ENCODE data around the gene NPR3. TPM values are rescaled to one million over a fixed set of nuclear protein-coding genes. Genes with fewer than 3 reads are reported as not detected.

NPR3 gene
- total and polyA plus RNA-seq, 4 donors: 6.8 to 41.0 (median 14.0) TPM

DNA sequence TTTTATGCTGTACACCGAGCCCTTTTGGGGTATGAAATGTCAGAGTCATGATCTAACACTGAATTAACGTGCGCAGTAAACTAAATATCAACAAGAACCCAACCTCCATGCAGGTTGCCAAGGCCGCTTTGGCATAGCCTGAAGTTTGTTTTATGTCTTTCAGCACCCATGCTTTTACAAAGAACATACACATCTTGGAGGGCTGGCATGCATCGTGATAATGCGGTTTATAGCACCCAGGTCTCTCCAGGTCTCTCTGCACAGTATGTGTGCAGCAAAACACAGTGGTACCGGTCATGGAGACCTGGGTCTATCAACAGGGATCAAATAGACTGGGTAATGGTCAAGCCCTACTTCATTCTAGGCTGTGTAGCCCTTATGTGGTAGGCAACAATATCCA, 11.8 kb downstream of the NPR3 start:
- DNase-seq (ENCODE audit: low read depth in 4 of 6, low spot score in 6 of 6): no peak
- peaks cover 2% of the 10 kb centered on the region for H3K9me3 ChIP-seq (ENCODE audit: control insufficient read depth, insufficient read depth, low read length)
- H3K27ac ChIP-seq (ENCODE audit: low read depth, low read length): no peak overlapping the region
- no peaks in the 10 kb centered on the region for H3K27me3 ChIP-seq (ENCODE audit: control insufficient read depth, insufficient read depth, low read length)
- no peaks in the 10 kb centered on the region for H3K4me1 ChIP-seq (ENCODE audit: control insufficient read depth, insufficient read depth, low read length)
- H3K4me3 ChIP-seq (ENCODE audit: low read depth, low read length): no peak overlapping the region
- WGBS (ENCODE audit: insufficient coverage): 92% methylated on average over 4 of the region's 7 CpGs
- no peaks in the 10 kb centered on the region for H3K36me3 ChIP-seq (ENCODE audit: control insufficient read depth, insufficient read depth, low read length)

DNA sequence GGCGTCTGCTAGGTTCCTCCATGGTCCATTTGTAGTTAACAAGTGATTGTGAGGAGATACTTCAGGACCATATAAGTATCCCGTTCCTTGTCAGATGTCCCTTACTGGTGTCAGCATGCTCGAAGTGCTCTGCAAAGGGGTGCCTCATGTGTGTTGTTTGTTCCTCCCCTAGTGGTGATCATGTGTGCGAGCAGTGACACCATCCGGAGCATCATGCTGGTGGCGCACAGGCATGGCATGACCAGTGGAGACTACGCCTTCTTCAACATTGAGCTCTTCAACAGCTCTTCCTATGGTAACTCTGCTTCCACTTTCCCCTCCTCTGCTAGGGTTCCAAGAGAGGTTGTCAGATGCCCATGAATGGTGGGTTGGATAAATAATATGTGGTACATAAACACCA, 13.4 kb downstream of the NPR3 start:
- H3K27ac ChIP-seq (ENCODE audit: low read depth, low read length): no peak overlapping the region
- no peaks in the 10 kb centered on the region for H3K9me3 ChIP-seq (ENCODE audit: control insufficient read depth, insufficient read depth, low read length)
- no peak for DNase-seq (ENCODE audit: low read depth in 4 of 6, low spot score in 6 of 6)
- H3K4me3 ChIP-seq (ENCODE audit: low read depth, low read length): no peak overlapping the region
- no peaks in the 10 kb centered on the region for H3K36me3 ChIP-seq (ENCODE audit: control insufficient read depth, insufficient read depth, low read length)
- 96% methylated on average over 7 of the region's 7 CpGs for WGBS (ENCODE audit: insufficient coverage)
- no peaks in the 10 kb centered on the region for H3K4me1 ChIP-seq (ENCODE audit: control insufficient read depth, insufficient read depth, low read length)
- H3K27me3 ChIP-seq (ENCODE audit: control insufficient read depth, insufficient read depth, low read length): no peaks in the 10 kb centered on the region

DNA sequence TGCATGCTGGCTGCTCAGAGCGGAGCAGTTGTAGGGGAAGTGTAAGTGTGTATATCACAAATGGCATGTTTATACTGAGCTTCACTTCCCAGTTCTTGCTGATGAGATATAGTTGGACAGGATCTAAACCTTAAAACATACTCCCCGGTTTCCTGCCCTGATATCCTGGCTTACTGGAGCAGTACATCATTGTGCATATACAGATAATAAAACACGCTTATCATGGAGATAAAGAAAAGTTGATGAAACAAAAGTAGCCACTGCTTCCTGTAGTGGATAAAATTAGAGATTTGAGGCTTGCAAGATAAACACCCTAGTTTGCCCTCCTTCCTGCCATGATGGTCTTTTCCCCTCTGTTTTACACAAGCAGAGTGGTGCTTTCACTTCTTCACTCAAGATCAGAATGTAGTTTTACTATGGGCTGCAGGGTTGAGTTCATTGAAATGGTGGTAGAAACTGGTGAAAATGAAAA, 15.0 kb downstream of the NPR3 start:
- no CpG with 5 or more reads among the region's 3 CpGs for WGBS (ENCODE audit: insufficient coverage)
- no peaks in the 10 kb centered on the region for H3K36me3 ChIP-seq (ENCODE audit: control insufficient read depth, insufficient read depth, low read length)
- no peaks in the 10 kb centered on the region for H3K9me3 ChIP-seq (ENCODE audit: control insufficient read depth, insufficient read depth, low read length)
- H3K4me3 ChIP-seq (ENCODE audit: low read depth, low read length): no peak overlapping the region
- H3K27me3 ChIP-seq (ENCODE audit: control insufficient read depth, insufficient read depth, low read length): no peaks in the 10 kb centered on the region
- no peaks in the 10 kb centered on the region for H3K4me1 ChIP-seq (ENCODE audit: control insufficient read depth, insufficient read depth, low read length)
- no peak overlapping the region for H3K27ac ChIP-seq (ENCODE audit: low read depth, low read length)
- no peak for DNase-seq (ENCODE audit: low read depth in 4 of 6, low spot score in 6 of 6)

DNA sequence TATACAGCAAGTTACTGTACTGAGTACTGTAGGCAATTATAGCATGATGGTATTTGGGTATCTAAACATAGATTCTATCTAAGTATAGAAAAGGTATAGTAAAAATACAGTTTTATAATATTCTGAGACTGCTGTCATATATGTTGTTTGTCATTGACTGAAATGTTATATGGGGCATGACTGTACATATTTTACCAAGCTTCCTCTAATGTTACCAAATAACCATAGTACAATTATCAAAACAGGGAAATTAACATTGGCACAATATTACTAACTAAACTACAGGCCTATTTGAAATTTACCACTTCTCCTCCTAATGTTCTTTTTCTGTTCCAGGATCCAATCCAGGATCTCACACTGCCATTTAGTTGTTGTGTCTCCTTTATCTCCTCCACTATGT, 18.5 kb downstream of the NPR3 start:
- H3K36me3 ChIP-seq (ENCODE audit: control insufficient read depth, insufficient read depth, low read length): no peaks in the 10 kb centered on the region
- H3K27me3 ChIP-seq (ENCODE audit: control insufficient read depth, insufficient read depth, low read length): no peaks in the 10 kb centered on the region
- no peaks in the 10 kb centered on the region for H3K4me1 ChIP-seq (ENCODE audit: control insufficient read depth, insufficient read depth, low read length)
- no peak for DNase-seq (ENCODE audit: low read depth in 4 of 6, low spot score in 6 of 6)
- H3K9me3 ChIP-seq (ENCODE audit: control insufficient read depth, insufficient read depth, low read length): no peaks in the 10 kb centered on the region
- H3K27ac ChIP-seq (ENCODE audit: low read depth, low read length): no peak overlapping the region
- no peak overlapping the region for H3K4me3 ChIP-seq (ENCODE audit: low read depth, low read length)

DNA sequence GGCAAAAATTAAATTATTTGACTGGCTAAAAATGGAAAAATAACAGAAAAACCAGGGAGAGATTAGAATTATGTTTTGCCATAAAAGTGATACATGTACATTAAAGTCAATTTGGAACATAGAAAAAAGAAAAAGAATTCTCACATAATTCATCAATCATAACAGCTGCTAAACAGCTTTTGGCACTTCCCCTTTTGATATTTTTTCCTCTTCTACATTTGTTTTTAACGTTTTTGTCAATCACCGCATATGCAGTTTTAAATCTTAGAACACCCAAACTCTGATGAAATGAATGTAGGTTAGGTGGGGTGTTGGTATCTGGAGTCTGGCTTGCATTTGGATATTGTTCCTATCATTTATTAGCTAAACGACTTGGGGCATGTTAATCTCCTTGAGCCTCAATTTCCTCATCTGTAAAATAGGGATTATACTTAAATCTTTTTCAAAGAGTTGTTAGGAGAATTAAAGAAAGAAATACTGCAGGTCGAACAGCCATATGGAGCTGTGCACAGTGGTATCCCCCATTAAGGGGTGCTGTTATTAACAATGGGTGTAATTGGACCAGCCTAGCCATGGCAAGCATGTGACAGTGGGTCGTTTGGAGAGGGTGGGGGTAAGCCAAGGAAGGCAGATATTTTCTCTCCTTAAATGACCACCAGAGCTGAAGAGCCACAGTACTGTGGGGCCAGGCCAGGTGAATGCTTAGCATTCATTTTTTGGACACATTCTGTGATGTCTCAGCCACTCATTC, 22.6 kb downstream of the NPR3 start:
- H3K27ac ChIP-seq (ENCODE audit: low read depth, low read length): no peak overlapping the region
- no peaks in the 10 kb centered on the region for H3K9me3 ChIP-seq (ENCODE audit: control insufficient read depth, insufficient read depth, low read length)
- no peaks in the 10 kb centered on the region for H3K4me1 ChIP-seq (ENCODE audit: control insufficient read depth, insufficient read depth, low read length)
- no peaks in the 10 kb centered on the region for H3K27me3 ChIP-seq (ENCODE audit: control insufficient read depth, insufficient read depth, low read length)
- no peaks in the 10 kb centered on the region for H3K36me3 ChIP-seq (ENCODE audit: control insufficient read depth, insufficient read depth, low read length)
- H3K4me3 ChIP-seq (ENCODE audit: low read depth, low read length): no peak overlapping the region
- 88% methylated on average over 1 of the region's 5 CpGs for WGBS (ENCODE audit: insufficient coverage)
- no peak for DNase-seq (ENCODE audit: low read depth in 4 of 6, low spot score in 6 of 6)

DNA sequence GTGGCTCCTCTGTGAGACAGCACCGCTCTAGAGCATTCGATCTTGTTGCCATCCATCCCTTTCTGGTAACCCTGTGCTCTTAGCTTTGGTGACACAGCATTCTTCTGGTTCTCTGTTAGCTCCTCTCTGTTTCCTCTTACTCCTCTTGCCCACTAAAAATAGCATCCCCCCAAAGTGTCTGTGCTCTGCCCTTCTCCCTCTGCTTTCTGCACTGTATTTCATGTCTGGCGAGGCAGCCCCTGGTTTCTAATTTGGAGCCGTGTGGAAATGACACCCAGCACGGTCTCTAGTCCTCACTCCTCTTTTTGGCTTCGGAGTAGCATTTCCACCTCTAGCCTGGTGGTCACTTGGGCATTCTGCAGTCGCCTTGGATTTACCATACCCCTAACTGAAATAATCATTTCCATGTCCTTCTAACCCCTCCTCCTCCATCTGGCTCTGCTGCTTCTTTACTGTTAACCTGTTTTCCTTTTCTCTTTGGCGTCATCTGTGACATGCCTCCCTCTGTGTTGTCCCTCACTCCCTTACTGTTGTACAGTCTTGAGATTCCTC, 23.8 kb downstream of the NPR3 start:
- Histone ChIP-seq H3K36me3 (ENCODE audit: control insufficient read depth, insufficient read depth, low read length) (no peaks in the 10 kb centered on the region), H3K27ac (ENCODE audit: low read depth, low read length) (no peak overlapping the region), H3K4me1 (ENCODE audit: control insufficient read depth, insufficient read depth, low read length) (no peaks in the 10 kb centered on the region), H3K4me3 (ENCODE audit: low read depth, low read length) (no peak overlapping the region), H3K9me3 (ENCODE audit: control insufficient read depth, insufficient read depth, low read length) (no peaks in the 10 kb centered on the region), H3K27me3 (ENCODE audit: control insufficient read depth, insufficient read depth, low read length) (no peaks in the 10 kb centered on the region)
- WGBS (ENCODE audit: insufficient coverage): 76% methylated on average over 8 of the region's 8 CpGs
- DNase-seq (ENCODE audit: low read depth in 4 of 6, low spot score in 6 of 6): no peak

DNA sequence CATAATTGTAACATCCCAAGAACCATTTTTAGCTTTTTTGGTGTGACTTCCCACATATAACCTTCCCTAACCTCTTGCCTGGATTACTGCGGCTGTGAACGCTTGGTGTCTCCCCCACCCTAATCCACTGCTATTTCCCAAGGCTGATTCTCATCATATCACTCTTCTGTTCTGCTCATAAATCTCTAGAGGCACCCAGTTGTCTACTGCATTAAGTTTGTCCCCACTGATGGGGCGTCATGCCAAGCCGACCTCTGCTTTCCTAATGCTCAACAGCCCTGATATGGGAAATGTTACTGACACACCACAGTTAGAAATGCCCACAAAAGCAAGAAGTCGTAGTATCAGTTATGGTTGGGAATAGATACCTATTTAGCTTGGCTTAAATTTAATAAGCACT, 24.4 kb downstream of the NPR3 start:
- Histone ChIP-seq H3K36me3 (ENCODE audit: control insufficient read depth, insufficient read depth, low read length) (no peaks in the 10 kb centered on the region), H3K4me3 (ENCODE audit: low read depth, low read length) (no peak overlapping the region), H3K4me1 (ENCODE audit: control insufficient read depth, insufficient read depth, low read length) (no peaks in the 10 kb centered on the region), H3K9me3 (ENCODE audit: control insufficient read depth, insufficient read depth, low read length) (no peaks in the 10 kb centered on the region), H3K27ac (ENCODE audit: low read depth, low read length) (no peak overlapping the region), H3K27me3 (ENCODE audit: control insufficient read depth, insufficient read depth, low read length) (no peaks in the 10 kb centered on the region)
- no peak for DNase-seq (ENCODE audit: low read depth in 4 of 6, low spot score in 6 of 6)
- 96% methylated on average over 2 of the region's 5 CpGs for WGBS (ENCODE audit: insufficient coverage)

DNA sequence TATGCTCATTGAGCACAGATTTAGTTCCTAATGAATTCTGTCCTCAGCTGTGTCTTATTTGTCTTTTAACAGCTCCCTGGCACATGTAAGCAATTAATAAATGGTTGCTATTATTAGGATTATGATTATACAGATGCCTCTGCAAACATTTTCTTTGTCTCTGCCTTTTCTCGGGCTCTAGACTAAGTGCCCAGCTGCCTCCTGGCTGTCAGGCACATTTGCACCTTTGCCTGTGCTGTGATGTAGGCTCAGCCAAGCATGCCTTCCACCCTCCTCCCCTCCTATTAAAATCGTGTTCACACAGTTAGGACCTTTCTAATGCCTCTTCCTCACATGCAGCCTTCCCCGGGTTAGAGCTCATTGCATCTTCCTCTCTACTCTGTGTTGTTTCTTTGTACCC, 25.7 kb downstream of the NPR3 start:
- peak in 1 of 6 donors; percentile 25 for DNase-seq (ENCODE audit: low read depth in 4 of 6, low spot score in 6 of 6)
- WGBS (ENCODE audit: insufficient coverage): 66% methylated on average over 3 of the region's 3 CpGs

DNA sequence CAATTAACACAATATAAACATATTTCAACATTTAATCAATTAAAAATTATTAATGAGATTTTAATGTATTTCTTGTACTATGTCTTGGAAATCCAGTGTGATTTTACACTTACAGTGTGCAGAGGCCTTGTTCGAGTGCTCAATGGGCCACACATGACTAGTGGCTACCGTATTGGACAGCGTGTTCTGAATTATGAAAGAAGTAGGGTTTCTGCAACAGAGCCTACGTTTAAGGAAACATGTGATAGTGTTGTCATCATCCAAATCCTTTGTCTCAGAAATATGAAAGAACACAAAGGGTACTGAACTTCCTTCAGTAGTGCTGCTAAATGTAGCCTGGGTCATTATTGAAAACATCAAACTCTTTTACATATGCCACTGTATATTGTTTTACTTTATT, 29.5 kb downstream of the NPR3 start:
- no CpG with 5 or more reads among the region's 4 CpGs for WGBS (ENCODE audit: insufficient coverage)
- Histone ChIP-seq H3K4me3 (ENCODE audit: low read depth, low read length) (no peak overlapping the region), H3K9me3 (ENCODE audit: control insufficient read depth, insufficient read depth, low read length) (no peaks in the 10 kb centered on the region), H3K27ac (ENCODE audit: low read depth, low read length) (no peak overlapping the region), H3K36me3 (ENCODE audit: control insufficient read depth, insufficient read depth, low read length) (no peaks in the 10 kb centered on the region), H3K27me3 (ENCODE audit: control insufficient read depth, insufficient read depth, low read length) (no peaks in the 10 kb centered on the region), H3K4me1 (ENCODE audit: control insufficient read depth, insufficient read depth, low read length) (no peaks in the 10 kb centered on the region)
- DNase-seq (ENCODE audit: low read depth in 4 of 6, low spot score in 6 of 6): no peak

More for the DNA sequence above, 25.7 kb downstream of the NPR3 start:
- Histone ChIP-seq H3K36me3 (ENCODE audit: control insufficient read depth, insufficient read depth, low read length) (no peaks in the 10 kb centered on the region), H3K4me1 (ENCODE audit: control insufficient read depth, insufficient read depth, low read length) (no peaks in the 10 kb centered on the region), H3K27me3 (ENCODE audit: control insufficient read depth, insufficient read depth, low read length) (no peaks in the 10 kb centered on the region), H3K9me3 (ENCODE audit: control insufficient read depth, insufficient read depth, low read length) (no peaks in the 10 kb centered on the region), H3K4me3 (ENCODE audit: low read depth, low read length) (no peak overlapping the region), H3K27ac (ENCODE audit: low read depth, low read length) (no peak overlapping the region)

DNA sequence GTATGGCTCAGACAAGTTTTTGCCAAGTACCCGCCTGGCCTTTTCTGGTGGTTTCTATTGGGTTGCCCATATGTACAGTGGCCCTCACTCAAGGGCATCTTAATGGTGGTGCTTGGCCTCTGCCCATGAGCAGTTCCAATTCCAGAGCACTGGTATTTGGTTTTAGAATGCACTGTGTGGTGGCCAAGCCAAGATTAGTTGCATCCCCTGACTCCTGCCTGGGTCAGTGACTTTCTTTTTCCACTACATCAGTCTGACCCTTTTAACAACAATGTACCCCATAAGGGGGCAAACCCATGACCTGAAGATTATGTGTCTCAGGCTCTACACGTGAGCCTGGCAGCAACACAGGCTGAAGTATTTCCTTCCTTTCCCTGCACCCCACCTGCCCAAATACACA, 34.2 kb downstream of the NPR3 start:
- H3K4me1 ChIP-seq (ENCODE audit: control insufficient read depth, insufficient read depth, low read length): no peaks in the 10 kb centered on the region
- H3K27ac ChIP-seq (ENCODE audit: low read depth, low read length): no peak overlapping the region
- H3K9me3 ChIP-seq (ENCODE audit: control insufficient read depth, insufficient read depth, low read length): peaks cover 5% of the 10 kb centered on the region
- H3K27me3 ChIP-seq (ENCODE audit: control insufficient read depth, insufficient read depth, low read length): no peaks in the 10 kb centered on the region
- no peaks in the 10 kb centered on the region for H3K36me3 ChIP-seq (ENCODE audit: control insufficient read depth, insufficient read depth, low read length)
- no peak overlapping the region for H3K4me3 ChIP-seq (ENCODE audit: low read depth, low read length)
- no peak for DNase-seq (ENCODE audit: low read depth in 4 of 6, low spot score in 6 of 6)
- WGBS (ENCODE audit: insufficient coverage): 65% methylated on average over 2 of the region's 2 CpGs
